H9 (cell line): ENCODE data around the gene TRERF1. TPM values are rescaled to one million over a fixed set of nuclear protein-coding genes. Genes with fewer than 3 reads are reported as not detected.
"Not testable (repeated sequence)": the region's sequence is repeated elsewhere in the genome, so short reads cannot be mapped to it uniquely, and the experiment has no call there.

Experiments
- DNase-seq: peaks from one replicate; pipeline ENCODE4 v3.0.0-alpha.2; 2017
- H2AFZ ChIP-seq: one replicate; pipeline ENCODE4 v1.6.1; 2013; ENCODE audit warnings: mild to moderate bottlenecking, low read length, control low read depth, moderate library complexity
- H2AK5ac ChIP-seq: 2 replicates; pipeline ENCODE4 v1.6.1; 2013; ENCODE audit warnings: low read length, control low read depth, mixed read lengths; ENCODE audit not compliant: insufficient read length
- H2BK120ac ChIP-seq: one replicate; pipeline ENCODE4 v1.6.1; 2013; ENCODE audit warnings: low read depth, mild to moderate bottlenecking, low read length, control low read depth, inconsistent platforms; ENCODE audit not compliant: poor library complexity, severe bottlenecking
- H2BK12ac ChIP-seq: 2 replicates; pipeline ENCODE4 v1.6.1; 2013; ENCODE audit warnings: low read length, control low read depth, mixed read lengths, low read depth; ENCODE audit not compliant: insufficient read length
- H2BK15ac ChIP-seq: 2 replicates; pipeline ENCODE4 v1.6.1; 2013; ENCODE audit warnings: low read depth, low read length, control low read depth
- H2BK20ac ChIP-seq: one replicate; pipeline ENCODE4 v1.6.1; 2013; ENCODE audit warnings: low read depth, mild to moderate bottlenecking, low read length, control low read depth, inconsistent platforms; ENCODE audit not compliant: poor library complexity, severe bottlenecking
- H2BK5ac ChIP-seq: 2 replicates; pipeline ENCODE4 v1.6.1; 2013; ENCODE audit warnings: low read length, control low read depth, mixed read lengths; ENCODE audit not compliant: insufficient read length
- H3K14ac ChIP-seq: 2 replicates; pipeline ENCODE4 v1.6.1; 2013; ENCODE audit warnings: low read length, control low read depth; ENCODE audit not compliant: insufficient read depth
- H3K18ac ChIP-seq: 2 replicates; pipeline ENCODE4 v1.6.1; 2013; ENCODE audit warnings: low read depth, mild to moderate bottlenecking, mixed read lengths, low read length, control low read depth; ENCODE audit not compliant: insufficient read length
- H3K23ac ChIP-seq: 2 replicates; pipeline ENCODE4 v1.6.1; 2013; ENCODE audit warnings: low read length, control low read depth, mixed read lengths, low read depth; ENCODE audit not compliant: insufficient read length
- H3K23me2 ChIP-seq: 2 replicates; pipeline ENCODE4 v1.6.1; 2013; ENCODE audit warnings: low read depth, mild to moderate bottlenecking, mixed read lengths, low read length, control low read depth; ENCODE audit not compliant: insufficient read length, poor library complexity, severe bottlenecking
- H3K27ac ChIP-seq: 2 replicates; pipeline ENCODE4 v1.5.1; 2013; ENCODE audit warnings: low read length, control low read depth, mixed read lengths, low read depth; ENCODE audit not compliant: insufficient read length
- H3K27me3 ChIP-seq: 2 replicates; pipeline ENCODE4 v1.6.1; 2013; ENCODE audit warnings: low read length, control low read depth, inconsistent platforms; ENCODE audit not compliant: insufficient read depth
- H3K4ac ChIP-seq: 2 replicates; pipeline ENCODE4 v1.6.1; 2013; ENCODE audit warnings: low read depth, mild to moderate bottlenecking, control low read depth, inconsistent platforms, low read length, moderate library complexity
- H3K4me1 ChIP-seq: 2 replicates; pipeline ENCODE4 v1.6.1; 2013; ENCODE audit warnings: low read length, control low read depth, inconsistent platforms; ENCODE audit not compliant: insufficient read depth
- H3K4me2 ChIP-seq: 2 replicates; pipeline ENCODE4 v1.6.1; 2013; ENCODE audit warnings: low read length, control low read depth, mixed read lengths; ENCODE audit not compliant: insufficient read length, insufficient read depth
- H3K56ac ChIP-seq: 2 replicates; pipeline ENCODE4 v1.6.1; 2013; ENCODE audit warnings: low read depth, mild to moderate bottlenecking, mixed read lengths, low read length, control low read depth; ENCODE audit not compliant: insufficient read length
- H3K79me1 ChIP-seq: 2 replicates; pipeline ENCODE4 v1.6.1; 2013; ENCODE audit warnings: low read depth, mild to moderate bottlenecking, moderate library complexity, low read length, control low read depth, inconsistent platforms; ENCODE audit not compliant: insufficient read depth, poor library complexity, severe bottlenecking
- H3K79me2 ChIP-seq: 2 replicates; pipeline ENCODE4 v1.6.1; 2013; ENCODE audit warnings: low read length, control low read depth, inconsistent platforms; ENCODE audit not compliant: insufficient read depth
- H3K9ac ChIP-seq: 2 replicates; pipeline ENCODE4 v1.6.1; 2013; ENCODE audit warnings: low read length, control low read depth, mixed read lengths; ENCODE audit not compliant: insufficient read length; ENCODE audit errors: extremely low read depth
- H3K9me3 ChIP-seq: one replicate; pipeline ENCODE4 v1.6.1; 2013; ENCODE audit warnings: low read depth, low read length, inconsistent platforms; ENCODE audit not compliant: control insufficient read depth
- H3T11ph ChIP-seq: one replicate; pipeline ENCODE4 v1.6.1; 2013; ENCODE audit warnings: mild to moderate bottlenecking, low read length, control low read depth, inconsistent platforms
- H4K20me1 ChIP-seq: one replicate; pipeline ENCODE4 v1.6.1; 2013; ENCODE audit not compliant: control insufficient read depth, insufficient read length, insufficient read depth
- H4K5ac ChIP-seq: 2 replicates; pipeline ENCODE4 v1.6.1; 2013; ENCODE audit warnings: low read depth, mild to moderate bottlenecking, mixed read lengths, low read length, control low read depth; ENCODE audit not compliant: insufficient read length
- H4K8ac ChIP-seq: replicated peaks from 2 replicates; pipeline ENCODE4 v1.6.1; 2013; ENCODE audit warnings: low read length, control low read depth, mixed read lengths, low read depth; ENCODE audit not compliant: insufficient read length
- H4K91ac ChIP-seq: 2 replicates; pipeline ENCODE4 v1.6.1; 2013; ENCODE audit warnings: low read depth, mild to moderate bottlenecking, moderate library complexity, mixed read lengths, low read length, control low read depth; ENCODE audit not compliant: insufficient read length
- H3K27ac Mint-ChIP-seq, 3 experiments: 2 replicates in 2 of 3; 3 replicates in 1 of 3; pipeline ENCODE4 v1.8.0; 2020 to 2021; ENCODE audit warnings: mixed read lengths in 3 of 3, mild to moderate bottlenecking in 1 of 3, moderate library complexity in 1 of 3
- H3K27me3 Mint-ChIP-seq: 2 replicates; pipeline ENCODE4 v1.8.0; 2021; ENCODE audit warnings: low read depth, mild to moderate bottlenecking, moderate library complexity, mixed read lengths
- H3K36me3 Mint-ChIP-seq, 3 experiments: 2 replicates in 2 of 3; 3 replicates in 1 of 3; pipeline ENCODE4 v1.8.0; 2020 to 2021; ENCODE audit warnings: low read depth in 3 of 3, mixed read lengths in 3 of 3; ENCODE audit not compliant: insufficient read depth in 1 of 3
- H3K4me1 Mint-ChIP-seq, 2 experiments: 2 replicates each; pipeline ENCODE4 v1.8.0; 2020; ENCODE audit warnings: mixed read lengths in 2 of 2
- H3K4me3 Mint-ChIP-seq, 2 experiments: 2 replicates in 1 of 2; 3 replicates in 1 of 2; pipeline ENCODE4 v1.8.0; 2020 to 2021; ENCODE audit warnings: mild to moderate bottlenecking in 2 of 2, mixed read lengths in 2 of 2, moderate library complexity in 1 of 2
- H3K9me3 Mint-ChIP-seq, 2 experiments: 2 replicates in 1 of 2; 3 replicates in 1 of 2; pipeline ENCODE4 v1.8.0; 2020; ENCODE audit warnings: mild to moderate bottlenecking in 2 of 2, mixed read lengths in 2 of 2, moderate library complexity in 1 of 2
- WGBS: extraction: QIAGEN DNeasy Blood & Tissue Kit; methylation state at CpG from one replicate; pipeline ENCODE4 v1.1.7; 2013; ENCODE audit warnings: missing lambda C conversion rate, low lambda C conversion rate, mixed read lengths; ENCODE audit not compliant: insufficient read length; ENCODE audit errors: extremely low coverage; 5-methylcytosine and 5-hydroxymethylcytosine counted together
- total RNA-seq: library from RNA; stranded (reverse); gene quantifications from 2 replicates; pipeline ENCODE4 v1.2.1, GENCODE V29; 2021
- TF ChIP-seq, protein P1 (sequence below): fragments of 200-600 bp; sonication (generic); conservative IDR thresholded peaks from 3 replicates; pipeline ENCODE4 v1.8.0; 2021; ENCODE audit warnings: antibody characterized with exemption, mild to moderate bottlenecking

The TRERF1 gene
- total RNA-seq, 1 experiment from 2014 or later: 19.7 TPM

DNA sequence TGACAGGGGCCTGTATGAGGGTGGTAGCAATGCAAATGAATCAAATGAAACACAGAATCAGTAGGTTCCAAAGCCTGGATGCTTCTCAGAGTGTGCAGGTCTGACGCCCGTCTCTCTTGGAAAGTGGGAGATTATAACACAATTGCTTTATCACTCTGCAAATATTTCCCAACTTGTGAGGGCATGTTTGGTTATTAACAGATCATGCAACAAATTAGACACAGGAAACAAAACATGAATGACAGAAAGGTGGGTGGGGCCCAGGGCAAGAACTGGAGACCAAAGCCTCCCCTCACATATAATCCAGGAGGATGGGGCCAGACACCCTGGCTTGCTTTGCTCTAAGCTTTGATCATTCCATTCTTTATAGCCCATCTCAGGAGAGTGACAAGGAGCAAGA, 125.5 kb downstream of the TRERF1 start:
- Mint-ChIP-seq H3K4me3 (no peak overlapping the region), H3K27ac (no peak overlapping the region), H3K36me3 (peaks cover 0 to 6% (median 0%) of the 10 kb centered on the region in 3 experiments; a peak in 2 of 7 replicates), H3K4me1 (peaks cover 10 to 18% of the 10 kb centered on the region in 2 experiments), H3K9me3 (no peaks in the 10 kb centered on the region; a peak in 1 of 5 replicates), H3K27me3 (no peaks in the 10 kb centered on the region)
- Histone ChIP-seq H2BK12ac (no peak overlapping the region), H2AFZ (no peak overlapping the region), H3K79me1 (no peaks in the 10 kb centered on the region), H3K23ac (no peak overlapping the region), H4K8ac (no peak overlapping the region), H3K14ac (no peak overlapping the region), H2BK5ac (no peak overlapping the region), H2BK20ac (no peak overlapping the region), H4K91ac (no peak overlapping the region), H3K4me1 (no peaks in the 10 kb centered on the region), H3K9ac (no peak overlapping the region), H3K27me3 (no peaks in the 10 kb centered on the region), H4K5ac (no peak overlapping the region), H3K79me2 (no peaks in the 10 kb centered on the region; the same call in 1 of the 2 replicates), H3K9me3 (no peaks in the 10 kb centered on the region), H2AK5ac (no peak overlapping the region), H3T11ph (no peak overlapping the region), H3K27ac (no peak overlapping the region), H2BK120ac (no peak overlapping the region), H3K4ac (no peak overlapping the region), H3K56ac (no peak overlapping the region), H3K18ac (no peak overlapping the region), H2BK15ac (no peak overlapping the region), H4K20me1 (no peaks in the 10 kb centered on the region), H3K4me2 (no peak overlapping the region), H3K23me2 (no peaks in the 10 kb centered on the region)
- no CpG with 5 or more reads among the region's 2 CpGs for WGBS
- TF ChIP-seq, protein P1, sequence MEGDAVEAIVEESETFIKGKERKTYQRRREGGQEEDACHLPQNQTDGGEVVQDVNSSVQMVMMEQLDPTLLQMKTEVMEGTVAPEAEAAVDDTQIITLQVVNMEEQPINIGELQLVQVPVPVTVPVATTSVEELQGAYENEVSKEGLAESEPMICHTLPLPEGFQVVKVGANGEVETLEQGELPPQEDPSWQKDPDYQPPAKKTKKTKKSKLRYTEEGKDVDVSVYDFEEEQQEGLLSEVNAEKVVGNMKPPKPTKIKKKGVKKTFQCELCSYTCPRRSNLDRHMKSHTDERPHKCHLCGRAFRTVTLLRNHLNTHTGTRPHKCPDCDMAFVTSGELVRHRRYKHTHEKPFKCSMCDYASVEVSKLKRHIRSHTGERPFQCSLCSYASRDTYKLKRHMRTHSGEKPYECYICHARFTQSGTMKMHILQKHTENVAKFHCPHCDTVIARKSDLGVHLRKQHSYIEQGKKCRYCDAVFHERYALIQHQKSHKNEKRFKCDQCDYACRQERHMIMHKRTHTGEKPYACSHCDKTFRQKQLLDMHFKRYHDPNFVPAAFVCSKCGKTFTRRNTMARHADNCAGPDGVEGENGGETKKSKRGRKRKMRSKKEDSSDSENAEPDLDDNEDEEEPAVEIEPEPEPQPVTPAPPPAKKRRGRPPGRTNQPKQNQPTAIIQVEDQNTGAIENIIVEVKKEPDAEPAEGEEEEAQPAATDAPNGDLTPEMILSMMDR: no peak
- no peak for DNase-seq

DNA sequence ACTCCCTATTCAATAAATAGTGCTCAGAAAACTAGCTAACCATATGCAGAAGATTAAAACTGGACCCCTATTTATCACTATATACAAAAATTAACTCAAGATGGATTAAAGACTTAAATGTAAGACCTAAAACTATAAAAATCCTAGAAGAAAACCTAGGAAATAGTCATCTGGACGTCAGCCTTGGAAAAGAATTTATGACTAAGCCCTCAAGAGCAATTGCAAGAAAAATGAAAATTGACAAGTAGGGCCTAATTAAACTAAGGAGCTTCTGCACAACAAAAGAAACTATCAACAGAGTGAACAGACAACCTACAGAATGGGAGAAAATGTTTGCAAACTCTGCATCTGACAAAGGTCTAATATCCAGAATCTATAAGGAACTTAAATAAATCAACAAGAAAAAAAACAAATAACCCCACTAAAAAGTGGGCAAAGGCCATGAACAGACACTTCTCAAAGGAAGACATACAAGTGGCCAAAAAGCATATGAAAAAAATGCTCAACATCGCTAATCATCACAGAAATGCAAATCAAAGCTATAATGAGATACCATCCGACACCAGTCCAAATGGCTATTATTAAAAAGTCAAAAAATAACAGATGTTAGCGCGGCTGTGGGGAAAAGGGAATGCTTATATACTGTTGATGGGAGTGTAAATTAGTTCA, 126.9 kb downstream of the TRERF1 start:
- H2AFZ ChIP-seq, H3K79me1 ChIP-seq, H3K56ac ChIP-seq, H3K23ac ChIP-seq, H3K27me3 Mint-ChIP-seq, H2BK120ac ChIP-seq, H3T11ph ChIP-seq, H4K5ac ChIP-seq, H3K9ac ChIP-seq, H2BK20ac ChIP-seq, H4K8ac ChIP-seq, H4K20me1 ChIP-seq, H3K4ac ChIP-seq, H3K27ac Mint-ChIP-seq, H2AK5ac ChIP-seq, DNase-seq, H3K23me2 ChIP-seq, H3K14ac ChIP-seq, H2BK5ac ChIP-seq, H3K9me3 Mint-ChIP-seq, H3K4me2 ChIP-seq, H3K36me3 Mint-ChIP-seq, H2BK15ac ChIP-seq, H2BK12ac ChIP-seq, H3K79me2 ChIP-seq, H3K18ac ChIP-seq, H4K91ac ChIP-seq, H3K27ac ChIP-seq, H3K4me3 Mint-ChIP-seq, H3K27me3 ChIP-seq, H3K4me1 ChIP-seq, H3K9me3 ChIP-seq: not testable (repeated sequence)
- peaks cover 11 to 16% of the 10 kb centered on the region in 2 experiments; a peak in 3 of 4 replicates for H3K4me1 Mint-ChIP-seq
- no CpG with 5 or more reads among the region's 5 CpGs for WGBS
